Cardiac ventricle fibroblast (primary cell): Measurements from ENCODE around the gene FOXB1. TPM values are rescaled to one million over a fixed set of nuclear protein-coding genes. Genes with fewer than 3 reads are reported as not detected.

ENCODE experiments used
- total RNA-seq: library from RNA; depleted of rRNA; stranded (reverse); fragments of >200 nt; gene quantifications from 2 replicates; pipeline ENCODE4 v1.2.3, GENCODE V29; 2015

FOXB1 gene
- not detected in 2 replicates for total RNA-seq

DNA sequence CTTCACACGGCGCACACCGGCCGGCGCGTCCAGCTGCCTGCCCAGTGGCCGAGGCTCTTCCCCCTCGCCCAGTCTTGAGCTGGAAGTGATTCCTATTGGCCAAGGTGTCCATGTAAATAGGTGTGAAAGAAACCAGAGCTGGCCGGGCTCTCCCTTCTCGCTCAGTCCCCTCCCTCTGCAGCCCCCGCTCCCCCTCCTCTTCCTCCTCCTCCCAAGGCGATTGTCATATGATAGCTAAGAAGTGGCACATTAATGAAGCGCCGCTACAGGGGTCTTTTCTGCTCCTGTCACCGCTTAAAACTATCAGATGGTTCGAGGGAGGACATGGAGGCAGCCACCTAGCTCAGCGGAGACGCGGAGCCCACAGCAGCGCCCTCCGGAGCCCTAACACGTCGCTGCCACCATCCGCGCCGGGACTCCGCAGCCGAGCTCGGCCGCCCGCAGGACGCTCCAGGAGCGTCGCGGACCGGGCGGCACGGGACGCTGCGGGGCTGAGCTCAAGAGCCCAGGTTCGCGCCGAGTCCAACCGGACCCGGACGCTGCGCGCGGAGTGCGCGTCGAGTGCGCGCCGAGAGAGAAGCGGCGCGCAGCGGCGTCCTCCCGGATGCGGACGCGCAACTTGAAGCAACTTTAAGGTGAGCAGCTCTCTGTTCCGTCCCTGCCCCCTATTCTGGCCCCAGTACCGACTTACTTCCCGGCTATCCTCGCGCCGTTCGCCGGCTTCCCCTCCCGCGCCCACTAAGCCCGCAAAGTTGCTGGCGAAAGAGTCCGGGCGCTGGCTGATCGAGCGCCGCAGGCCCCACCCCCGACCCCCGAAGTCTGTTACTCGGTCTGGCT is at the start of gene FOXB1:
Gene FOXB1 (plus strand): TSS at position 303 of the 837 bp plus-strand sequence. CDS start 653 bp downstream, outside the sequence.

